OCI-LY7 (cell line): ENCODE data around the gene PEDS1.
"Not testable (repeated sequence)": the region's sequence is repeated elsewhere in the genome, so short reads cannot be mapped to it uniquely, and the experiment has no call there.

Source experiments
- CTCF ChIP-seq: fragments of 200-600 bp; sonication (generic); conservative IDR thresholded peaks from 2 replicates; pipeline ENCODE4 v1.5.1; 2014; ENCODE audit warnings: mild to moderate bottlenecking, antibody characterized with exemption, low read length, moderate library complexity, mixed read lengths
- EZH2phosphoT487 ChIP-seq: fragments of 200-600 bp; sonication (generic); IDR thresholded peaks from 2 replicates; pipeline ENCODE4 v1.6.1; 2018; ENCODE audit warnings: low read depth, borderline replicate concordance, mild to moderate bottlenecking, mixed run types, antibody characterized with exemption, low read length, moderate library complexity, mixed read lengths

- TF ChIP-seq CTCF, EZH2phosphoT487: not testable (repeated sequence)
Observed at GRCh38 chr20:50135157-50135556, 18.4 kb downstream of the PEDS1 start.
